ENCODE measurements around the gene CALY. TPM values are rescaled to one million over a fixed set of nuclear protein-coding genes. Genes with fewer than 3 reads are reported as not detected.
A peak's percentile ranks its signal among the peaks of the same experiment; 100 is the strongest.

CALY gene
- total RNA-seq, 1 experiment from 2014 or later, result not detected

DNA sequence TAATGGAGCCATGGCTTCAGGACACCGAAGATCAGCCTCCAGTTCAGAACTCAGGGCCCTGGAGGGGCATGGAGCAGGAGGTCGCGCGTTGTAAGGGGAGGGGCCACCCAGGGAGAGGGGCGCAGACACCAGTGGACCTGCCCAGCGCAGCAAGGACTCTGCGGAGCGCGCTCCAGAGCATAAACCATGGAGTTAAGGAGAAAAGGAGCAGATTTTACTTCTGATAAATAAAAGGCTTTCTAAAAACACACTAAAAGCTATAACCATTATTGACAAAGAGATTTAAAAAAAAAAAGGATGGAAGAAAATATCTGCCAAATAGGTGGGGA is 10.5 kb downstream of the CALY start:
- H3K27me3 ChIP-seq (ENCODE audit: low read length), result peaks cover 11% of the 10 kb centered on the region; the same call in 1 of the 2 replicates
- H3K4me2 ChIP-seq (ENCODE audit: low read length), result no peak overlapping the region
- no peak overlapping the region for H3K27ac ChIP-seq (ENCODE audit: low read length)
- no peak overlapping the region for H3K4me3 ChIP-seq (ENCODE audit: low read length)
- no peak overlapping the region for H2AFZ ChIP-seq (ENCODE audit: low read length)
- BruUV-seq (replicated peaks), result no TSS peak
- no peaks in the 10 kb centered on the region for H3K9me2 ChIP-seq (replicated peaks; ENCODE audit: low read length)
- CTCF ChIA-PET, result no interaction called here
- no peaks in the 10 kb centered on the region for H4K20me1 ChIP-seq (ENCODE audit: low read length)
- no peaks in the 10 kb centered on the region for H3K79me2 ChIP-seq (ENCODE audit: low read length)
- H3K36me3 ChIP-seq (ENCODE audit: low read depth, low read length), result no peaks in the 10 kb centered on the region
- intact Hi-C loops (cut with micrococcal nuclease), result loop anchor here (10.0 kb wide), 1 partner anchor 179 kb away; no protein-coding TSS in a partner anchor
- TF ChIP-seq EZH2 (IDR thresholded peaks at IDR 0.05; ENCODE audit: low read length, unreplicated experiment), result no peak
- TF ChIP-seq EZH2phosphoT487 (IDR thresholded peaks at IDR 0.05; ENCODE audit: borderline replicate concordance, low read length), result no peak
- TF ChIP-seq, protein P1, sequence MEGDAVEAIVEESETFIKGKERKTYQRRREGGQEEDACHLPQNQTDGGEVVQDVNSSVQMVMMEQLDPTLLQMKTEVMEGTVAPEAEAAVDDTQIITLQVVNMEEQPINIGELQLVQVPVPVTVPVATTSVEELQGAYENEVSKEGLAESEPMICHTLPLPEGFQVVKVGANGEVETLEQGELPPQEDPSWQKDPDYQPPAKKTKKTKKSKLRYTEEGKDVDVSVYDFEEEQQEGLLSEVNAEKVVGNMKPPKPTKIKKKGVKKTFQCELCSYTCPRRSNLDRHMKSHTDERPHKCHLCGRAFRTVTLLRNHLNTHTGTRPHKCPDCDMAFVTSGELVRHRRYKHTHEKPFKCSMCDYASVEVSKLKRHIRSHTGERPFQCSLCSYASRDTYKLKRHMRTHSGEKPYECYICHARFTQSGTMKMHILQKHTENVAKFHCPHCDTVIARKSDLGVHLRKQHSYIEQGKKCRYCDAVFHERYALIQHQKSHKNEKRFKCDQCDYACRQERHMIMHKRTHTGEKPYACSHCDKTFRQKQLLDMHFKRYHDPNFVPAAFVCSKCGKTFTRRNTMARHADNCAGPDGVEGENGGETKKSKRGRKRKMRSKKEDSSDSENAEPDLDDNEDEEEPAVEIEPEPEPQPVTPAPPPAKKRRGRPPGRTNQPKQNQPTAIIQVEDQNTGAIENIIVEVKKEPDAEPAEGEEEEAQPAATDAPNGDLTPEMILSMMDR (conservative IDR thresholded peaks at IDR 0.05; ENCODE audit: low read depth, low read length), result no peak
- peaks cover 15% of the 10 kb centered on the region for H3K4me1 ChIP-seq (ENCODE audit: insufficient read depth, low read length)
- no peak overlapping the region for H3K9ac ChIP-seq (ENCODE audit: low read length)
- H3K9me3 ChIP-seq (ENCODE audit: low read length), result no peaks in the 10 kb centered on the region
- peaks cover 4% of the 10 kb centered on the region for H3F3A ChIP-seq (ENCODE audit: low read length, unreplicated experiment)
- ATAC-seq, result no peak
- DNase-seq, result no peak
- POLR2A ChIA-PET (ENCODE audit: unreplicated experiment), result no interaction called here

DNA sequence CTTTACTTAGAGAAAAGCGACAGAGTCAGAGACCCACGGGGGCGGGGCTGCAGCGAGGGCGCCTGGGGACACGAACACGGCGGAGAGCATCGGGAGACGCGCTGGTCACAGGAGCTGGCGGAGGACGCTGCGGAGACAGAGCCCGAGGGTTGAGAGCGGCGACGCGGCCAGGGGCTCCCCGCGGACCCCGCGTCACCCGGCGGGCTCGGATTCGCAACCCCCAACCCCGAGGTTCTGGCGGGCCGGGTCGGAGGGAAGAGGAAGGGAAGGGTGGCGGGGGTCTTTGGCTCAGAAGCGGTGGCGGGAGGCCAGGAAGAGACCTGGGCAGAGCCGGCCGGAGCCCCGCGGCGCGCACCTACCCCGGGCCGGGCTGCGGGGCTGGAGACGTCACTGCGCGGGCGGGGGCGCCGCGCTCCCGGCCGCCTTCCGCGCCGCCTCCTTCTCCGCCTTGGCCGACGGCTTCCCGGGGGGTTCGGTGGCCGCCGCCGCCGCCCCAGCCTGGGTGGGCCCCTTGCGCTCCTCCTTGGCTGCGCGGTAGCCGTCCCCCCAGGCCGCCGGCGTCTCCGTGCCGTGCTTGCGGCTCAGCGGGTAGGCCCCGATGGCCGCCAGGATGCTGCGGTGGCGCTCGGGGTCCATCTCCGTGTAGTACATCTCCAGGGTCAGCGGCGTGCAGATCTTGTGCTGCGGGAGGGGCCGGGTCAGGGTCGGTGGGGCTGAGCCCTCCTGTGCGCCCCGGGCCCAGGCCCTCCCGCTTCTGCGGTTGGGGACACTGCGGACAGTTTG is 11.1 kb downstream of the CALY start:
- CTCF ChIA-PET, result no interaction called here
- peak overlapping the region; percentile 16; the same call in 1 of the 2 replicates for H3K4me2 ChIP-seq (ENCODE audit: low read length)

More for the DNA sequence above, 11.1 kb downstream of the CALY start:
- TF ChIP-seq EZH2phosphoT487 (IDR thresholded peaks at IDR 0.05; ENCODE audit: borderline replicate concordance, low read length), result no peak; the same call in 1 of the 2 replicates
- TF ChIP-seq, protein P1 (conservative IDR thresholded peaks at IDR 0.05; ENCODE audit: low read depth, low read length), result no peak
- TF ChIP-seq EZH2 (IDR thresholded peaks at IDR 0.05; ENCODE audit: low read length, unreplicated experiment), result peak; percentile 45
- H3K27me3 ChIP-seq (ENCODE audit: low read length), result peaks cover 11% of the 10 kb centered on the region; the same call in 1 of the 2 replicates
- no peaks in the 10 kb centered on the region for H4K20me1 ChIP-seq (ENCODE audit: low read length)
- ATAC-seq (no peak), DNase-seq (no peak)
- no peaks in the 10 kb centered on the region for H3K79me2 ChIP-seq (ENCODE audit: low read length)
- BruUV-seq (replicated peaks), result no TSS peak
- no peak overlapping the region for H2AFZ ChIP-seq (ENCODE audit: low read length)
- no peaks in the 10 kb centered on the region for H3K36me3 ChIP-seq (ENCODE audit: low read depth, low read length)
- H3K9ac ChIP-seq (ENCODE audit: low read length), result no peak overlapping the region
- peaks cover 4% of the 10 kb centered on the region for H3F3A ChIP-seq (ENCODE audit: low read length, unreplicated experiment)
- H3K9me2 ChIP-seq (replicated peaks; ENCODE audit: low read length), result no peaks in the 10 kb centered on the region
- intact Hi-C loops (cut with micrococcal nuclease), result loop anchor here (10.0 kb wide), 1 partner anchor 179 kb away; no protein-coding TSS in a partner anchor
- peaks cover 15% of the 10 kb centered on the region for H3K4me1 ChIP-seq (ENCODE audit: insufficient read depth, low read length)
- H3K27ac ChIP-seq (ENCODE audit: low read length), result no peak overlapping the region
- H3K9me3 ChIP-seq (ENCODE audit: low read length), result no peaks in the 10 kb centered on the region
- H3K4me3 ChIP-seq (ENCODE audit: low read length), result no peak overlapping the region
- POLR2A ChIA-PET (ENCODE audit: unreplicated experiment), result no interaction called here

All from PC-3 (cell line).